ENCODE measurements around the gene C1QBP.

C1QBP gene, protein sequence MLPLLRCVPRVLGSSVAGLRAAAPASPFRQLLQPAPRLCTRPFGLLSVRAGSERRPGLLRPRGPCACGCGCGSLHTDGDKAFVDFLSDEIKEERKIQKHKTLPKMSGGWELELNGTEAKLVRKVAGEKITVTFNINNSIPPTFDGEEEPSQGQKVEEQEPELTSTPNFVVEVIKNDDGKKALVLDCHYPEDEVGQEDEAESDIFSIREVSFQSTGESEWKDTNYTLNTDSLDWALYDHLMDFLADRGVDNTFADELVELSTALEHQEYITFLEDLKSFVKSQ

DNA sequence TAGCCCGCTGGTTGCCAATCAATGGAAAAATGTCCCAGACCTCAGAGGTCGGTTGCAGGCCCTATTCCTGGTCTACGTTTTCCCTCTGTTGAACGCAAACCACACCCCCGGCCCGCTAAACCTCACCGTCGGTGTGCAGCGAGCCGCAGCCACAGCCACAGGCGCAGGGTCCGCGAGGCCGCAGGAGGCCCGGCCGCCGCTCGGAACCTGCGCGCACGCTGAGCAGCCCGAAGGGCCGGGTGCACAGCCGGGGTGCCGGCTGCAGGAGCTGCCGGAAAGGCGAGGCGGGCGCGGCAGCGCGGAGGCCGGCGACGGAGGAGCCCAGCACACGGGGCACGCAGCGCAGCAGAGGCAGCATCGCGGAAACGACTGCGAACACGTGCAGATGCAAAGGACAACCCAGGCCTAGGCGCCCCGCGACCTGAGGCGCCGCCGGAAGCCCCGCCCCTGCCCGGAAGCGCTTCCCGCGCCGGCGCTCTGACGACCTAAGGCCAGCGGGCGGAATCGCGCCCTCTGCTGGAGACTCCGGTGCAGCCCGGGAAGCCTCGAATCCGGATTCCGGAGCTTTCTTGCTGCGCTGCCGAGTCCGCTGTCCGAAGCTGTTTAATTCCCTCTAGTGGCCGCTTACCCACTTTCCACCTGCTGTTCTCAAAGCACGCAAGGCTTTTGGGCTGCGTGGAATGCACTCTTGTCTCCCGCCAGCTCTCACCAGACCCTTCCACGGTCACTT lies at the start of gene C1QBP:
TSS of gene C1QBP (minus strand) at position 440 of the 730 bp plus-strand sequence. CDS start at position 358, 82 bp downstream.
- peak; percentile 95 to 98 for DNase-seq
- peak; percentile 70 for TF ChIP-seq POLR2A (IDR thresholded peaks at IDR 0.05; ENCODE audit: low read length)
- no peak for TF ChIP-seq GATA1 (IDR thresholded peaks at IDR 0.05; ENCODE audit: low read depth, low read length)

DNA sequence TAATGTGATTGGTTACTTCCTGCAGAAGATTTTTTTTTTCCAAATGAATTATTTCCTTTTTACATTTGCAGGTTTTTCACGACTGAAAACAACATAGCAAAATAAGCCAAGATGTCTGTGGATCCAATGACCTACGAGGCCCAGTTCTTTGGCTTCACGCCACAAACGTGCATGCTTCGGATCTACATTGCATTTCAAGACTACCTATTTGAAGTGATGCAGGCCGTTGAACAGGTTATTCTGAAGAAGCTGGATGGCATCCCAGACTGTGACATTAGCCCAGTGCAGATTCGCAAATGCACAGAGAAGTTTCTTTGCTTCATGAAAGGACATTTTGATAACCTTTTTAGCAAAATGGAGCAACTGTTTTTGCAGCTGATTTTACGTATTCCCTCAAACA lies 49.8 kb upstream of the C1QBP start:
- TF ChIP-seq GATA1 (IDR thresholded peaks at IDR 0.05; ENCODE audit: low read depth, low read length): no peak
- no peak for TF ChIP-seq POLR2A (IDR thresholded peaks at IDR 0.05; ENCODE audit: low read length)

DNA sequence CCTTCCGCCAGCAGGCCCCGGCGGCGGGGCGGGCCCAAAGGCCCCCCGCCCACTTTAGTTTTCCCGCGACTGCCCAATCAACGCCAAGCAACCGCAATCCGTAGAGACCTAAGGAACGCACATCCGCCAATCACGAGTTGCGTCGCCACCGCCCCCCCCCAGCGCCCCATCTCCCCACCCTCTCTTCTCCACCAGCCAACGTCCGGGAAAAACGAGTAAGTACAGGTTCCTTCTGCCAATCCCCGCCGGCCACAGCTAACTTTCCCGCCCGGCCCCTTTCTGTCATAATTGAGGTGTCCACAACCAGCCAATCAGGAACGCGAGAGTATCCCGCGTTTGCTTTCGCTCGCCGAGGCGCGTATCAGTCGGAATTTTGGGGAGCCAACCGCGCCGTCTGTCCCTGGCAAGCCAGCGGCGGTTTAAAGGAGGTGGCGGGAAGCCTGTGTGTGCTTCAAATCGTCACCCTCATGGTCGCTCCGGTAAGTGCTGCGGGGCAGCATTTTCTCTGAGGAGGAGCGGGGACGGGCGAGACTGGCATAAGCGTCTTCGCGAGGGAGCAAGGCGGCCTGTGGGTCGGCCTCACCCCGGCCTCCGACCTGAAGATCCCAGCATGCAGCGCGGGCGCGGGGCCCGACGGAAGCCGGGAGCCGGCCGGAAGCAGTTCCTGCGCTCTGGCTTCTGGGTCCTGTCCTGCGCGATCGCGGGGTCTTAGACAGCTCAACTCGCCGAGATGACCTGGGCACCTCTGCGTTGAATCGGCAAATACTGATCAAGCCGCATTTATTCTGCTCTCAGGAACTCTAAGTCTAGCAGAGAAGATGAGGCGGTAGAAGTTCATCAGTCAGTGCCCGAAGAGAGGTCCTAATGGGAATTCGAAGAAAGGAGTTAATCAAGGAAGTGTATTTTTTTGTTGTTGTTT lies 47.5 kb upstream of the C1QBP start, which contains the start of gene MIS12:
TSS of gene MIS12 (plus strand) at position 361 of the 919 bp plus-strand sequence. CDS start 2,297 bp downstream, outside the sequence.
- DNase-seq: peak; percentile 99
- TF ChIP-seq GATA1 (IDR thresholded peaks at IDR 0.05; ENCODE audit: low read depth, low read length) (no peak), POLR2A (IDR thresholded peaks at IDR 0.05; ENCODE audit: low read length) (peak; percentile 95)

More for the DNA sequence above, 49.8 kb upstream of the C1QBP start:
- no peak for DNase-seq

DNA sequence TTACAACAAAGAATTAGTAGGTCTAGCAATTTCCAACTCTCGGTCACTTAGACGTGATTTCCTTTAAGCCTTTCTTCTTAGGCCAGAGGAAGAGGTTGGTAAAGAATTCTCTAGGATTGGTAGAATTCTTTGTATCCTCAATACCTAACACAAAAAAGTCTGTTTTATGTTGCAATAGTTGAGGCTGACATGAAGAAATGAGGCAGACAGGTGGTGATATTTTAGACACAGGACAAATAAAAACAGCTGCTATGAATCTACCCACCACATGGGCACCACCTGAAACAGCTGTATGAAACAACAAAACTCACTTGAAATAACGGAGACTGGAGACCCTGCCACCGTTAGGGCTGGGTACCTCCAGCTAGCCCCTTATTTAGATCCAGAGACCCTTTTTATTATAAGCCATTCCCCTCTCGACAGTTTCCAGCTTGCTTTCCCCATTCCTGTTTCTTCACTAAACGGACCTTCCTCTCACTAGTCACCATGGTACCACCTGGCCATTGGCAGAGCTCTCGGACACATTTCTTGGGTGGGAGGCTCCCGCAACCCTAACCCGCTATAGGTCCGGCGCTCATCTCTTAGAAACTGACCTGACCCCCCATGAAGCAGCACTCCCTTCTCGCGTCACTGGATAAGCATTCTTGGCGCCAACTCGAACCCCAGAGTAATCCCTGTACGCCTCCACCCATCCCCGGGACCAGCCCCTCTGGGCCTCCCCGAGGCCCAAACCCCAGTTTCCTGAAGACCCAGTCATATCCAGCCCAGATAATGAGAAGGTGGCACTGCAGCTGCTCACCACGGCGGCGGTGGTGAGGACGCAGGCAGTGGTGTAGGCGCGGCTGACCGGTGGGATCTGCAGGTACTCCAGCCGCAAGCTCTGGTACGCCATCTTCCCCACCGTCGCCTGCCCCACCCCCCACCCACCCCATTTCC lies 46.6 kb upstream of the C1QBP start, which contains the start of gene DERL2:
TSS of gene DERL2 (minus strand) at position 909 of the 936 bp plus-strand sequence. CDS start at position 892, 17 bp downstream.
- TF ChIP-seq GATA1 (IDR thresholded peaks at IDR 0.05; ENCODE audit: low read depth, low read length) (no peak), POLR2A (IDR thresholded peaks at IDR 0.05; ENCODE audit: low read length) (no peak)
- DNase-seq: peak; percentile 65 to 85

DNA sequence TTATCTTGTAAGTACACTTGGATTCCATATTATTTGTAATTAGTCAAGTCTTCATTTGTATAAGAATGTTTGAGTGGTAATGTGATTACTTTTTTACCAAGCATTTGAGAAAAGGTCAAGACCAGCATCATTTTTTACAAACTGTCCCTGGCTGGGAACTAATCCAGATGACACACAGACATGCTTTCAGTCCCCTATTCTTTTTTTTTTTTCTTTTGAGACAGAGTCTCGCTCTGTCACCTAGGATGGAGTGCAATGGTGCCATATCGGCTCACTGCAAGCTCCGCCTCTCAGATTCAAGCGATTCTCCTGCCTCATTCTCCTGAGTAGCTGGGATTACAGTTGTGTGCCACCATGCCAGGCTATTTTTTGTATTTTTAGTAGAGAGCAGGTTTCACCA lies 42.5 kb upstream of the C1QBP start:
- no peak for DNase-seq
- no peak for TF ChIP-seq POLR2A (IDR thresholded peaks at IDR 0.05; ENCODE audit: low read length)
- TF ChIP-seq GATA1 (IDR thresholded peaks at IDR 0.05; ENCODE audit: low read depth, low read length): no peak

DNA sequence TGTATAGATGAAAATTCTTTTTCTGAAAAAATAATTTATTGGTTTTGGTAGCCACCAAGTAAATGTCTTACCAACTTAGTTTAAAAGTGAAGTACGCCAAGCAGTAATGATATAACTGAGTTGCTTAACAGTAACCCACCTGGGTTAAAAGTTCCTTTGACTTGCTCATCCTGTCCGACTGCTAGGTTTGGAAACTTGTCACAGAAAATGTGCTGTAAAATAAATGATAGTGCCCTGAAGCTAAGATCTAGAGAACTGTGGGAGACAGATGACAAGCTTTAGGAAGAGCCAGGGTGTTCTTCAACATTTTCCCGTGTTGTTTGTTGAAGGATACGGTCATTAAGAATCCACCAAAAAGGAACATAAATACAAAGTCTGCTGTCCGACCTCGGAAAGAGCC lies 42.0 kb upstream of the C1QBP start:
- TF ChIP-seq POLR2A (IDR thresholded peaks at IDR 0.05; ENCODE audit: low read length) (no peak), GATA1 (IDR thresholded peaks at IDR 0.05; ENCODE audit: low read depth, low read length) (no peak)
- no peak for DNase-seq

DNA sequence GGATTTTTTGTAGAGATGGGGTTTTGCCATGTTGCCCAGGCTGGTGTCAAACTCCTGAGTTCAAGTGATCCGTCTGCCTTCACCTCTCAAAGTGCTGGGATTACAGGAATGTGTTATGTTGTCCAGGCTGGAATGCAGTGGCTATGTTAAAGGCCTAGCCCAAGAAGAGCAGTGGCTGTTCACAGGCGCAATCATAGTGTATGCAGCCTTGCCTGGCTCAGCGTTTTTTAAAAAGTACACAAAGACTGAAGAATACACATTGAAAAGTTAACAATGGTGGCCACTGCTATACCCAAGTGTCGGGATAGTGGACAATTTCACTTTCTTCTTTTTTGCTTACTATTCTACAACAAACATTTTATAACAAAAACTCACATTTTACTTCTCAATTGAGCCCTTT lies 40.0 kb upstream of the C1QBP start:
- DNase-seq: no peak
- TF ChIP-seq POLR2A (IDR thresholded peaks at IDR 0.05; ENCODE audit: low read length) (no peak), GATA1 (IDR thresholded peaks at IDR 0.05; ENCODE audit: low read depth, low read length) (no peak)

DNA sequence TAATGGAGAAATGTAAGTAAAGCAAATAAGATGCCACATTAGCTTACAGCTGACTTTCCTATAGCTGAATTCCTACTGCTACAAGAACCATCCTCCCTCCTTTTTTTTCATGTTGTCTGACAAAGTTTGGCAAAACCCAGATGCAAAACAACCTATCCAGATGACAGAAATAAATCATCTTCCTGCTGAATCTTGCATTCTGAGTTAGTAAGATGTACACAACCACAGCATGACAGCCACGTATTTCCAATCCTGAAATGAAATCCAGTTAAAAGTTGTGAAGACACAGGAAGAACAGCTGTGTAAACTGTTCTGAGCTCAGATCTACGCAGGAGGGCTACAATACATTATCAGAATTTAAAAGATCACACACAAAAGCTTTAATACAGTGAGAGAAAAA lies 35.0 kb upstream of the C1QBP start:
- no peak for DNase-seq
- no peak for TF ChIP-seq POLR2A (IDR thresholded peaks at IDR 0.05; ENCODE audit: low read length)
- no peak for TF ChIP-seq GATA1 (IDR thresholded peaks at IDR 0.05; ENCODE audit: low read depth, low read length)

DNA sequence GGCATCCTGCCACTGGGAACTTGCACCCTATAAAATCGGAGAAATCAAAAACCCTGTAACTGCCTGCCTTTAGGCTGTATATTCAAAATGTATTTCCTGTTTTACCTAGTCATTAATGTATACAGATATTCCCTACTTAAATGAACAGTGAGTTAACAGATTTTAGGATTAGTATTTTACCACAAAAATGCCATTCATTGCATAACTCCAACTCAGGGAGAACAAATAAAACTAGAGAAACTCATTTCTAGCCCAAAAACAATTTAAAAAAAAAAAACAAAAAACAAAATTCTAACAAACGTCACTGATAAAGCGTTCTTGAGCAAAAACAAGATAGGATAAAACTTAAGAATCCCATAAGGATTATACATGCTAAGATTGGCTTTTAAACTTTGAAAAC lies 33.6 kb upstream of the C1QBP start:
- DNase-seq: no peak
- peak; percentile 5 for TF ChIP-seq POLR2A (IDR thresholded peaks at IDR 0.05; ENCODE audit: low read length)
- TF ChIP-seq GATA1 (IDR thresholded peaks at IDR 0.05; ENCODE audit: low read depth, low read length): no peak

DNA sequence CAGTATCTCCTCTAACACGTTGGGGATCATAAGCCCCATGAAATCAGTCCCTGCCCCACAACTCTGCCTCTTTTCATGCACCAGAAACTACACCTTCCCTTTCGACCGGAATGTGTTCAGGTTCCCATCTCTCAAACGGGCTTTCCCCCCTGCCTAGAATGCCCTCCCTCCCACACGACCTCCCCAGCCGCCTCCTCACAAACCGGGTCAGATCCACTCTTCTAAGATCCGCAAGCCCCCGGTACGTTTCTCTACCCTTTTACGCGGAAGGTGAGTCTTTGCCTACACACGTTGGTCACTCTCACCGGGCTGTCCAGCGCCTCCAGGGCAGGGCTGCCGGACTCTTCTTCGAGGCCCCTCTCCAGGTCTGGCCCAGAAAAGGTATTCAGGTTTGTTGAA lies 29.1 kb upstream of the C1QBP start:
- TF ChIP-seq POLR2A (IDR thresholded peaks at IDR 0.05; ENCODE audit: low read length): no peak
- TF ChIP-seq GATA1 (IDR thresholded peaks at IDR 0.05; ENCODE audit: low read depth, low read length): no peak
- peak; percentile 44 to 57 for DNase-seq

DNA sequence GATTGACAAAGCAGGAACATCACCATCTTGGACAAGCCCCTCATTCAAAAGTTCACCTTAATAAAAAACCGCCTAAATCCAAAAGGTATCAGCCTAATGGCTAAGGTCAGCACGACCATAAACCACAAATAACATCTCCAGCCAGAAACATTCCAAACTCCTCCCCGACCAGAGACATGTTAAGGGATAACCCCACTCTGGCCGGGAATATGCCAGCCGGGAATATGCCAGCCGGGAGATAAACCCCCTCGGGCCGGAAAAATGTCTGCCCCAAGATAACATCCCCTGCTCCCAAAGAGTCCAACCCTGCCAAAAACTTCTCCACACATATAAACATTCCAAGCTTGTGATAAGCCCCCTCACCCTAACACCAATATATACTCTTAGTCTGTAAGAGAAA lies 28.5 kb upstream of the C1QBP start:
- TF ChIP-seq GATA1 (IDR thresholded peaks at IDR 0.05; ENCODE audit: low read depth, low read length): no peak
- TF ChIP-seq POLR2A (IDR thresholded peaks at IDR 0.05; ENCODE audit: low read length): no peak
- no peak for DNase-seq

DNA sequence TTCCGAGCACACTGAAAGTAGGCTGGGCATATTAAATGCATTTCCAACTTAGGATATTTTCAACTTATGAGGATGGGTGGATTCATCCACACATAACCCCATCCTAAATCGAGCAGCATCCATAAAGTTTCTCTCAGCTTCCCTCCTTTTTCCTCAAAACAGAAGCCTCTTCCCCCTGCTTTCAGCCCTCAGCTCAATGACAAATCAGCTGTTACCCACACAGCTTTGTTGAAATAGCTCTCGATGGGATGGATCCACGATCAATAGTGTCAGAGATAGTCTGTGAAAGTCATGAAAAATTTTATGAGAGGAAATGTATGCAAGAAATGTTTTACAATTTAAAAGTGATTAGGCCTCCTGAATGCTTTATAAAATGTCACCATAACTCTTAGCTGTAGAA lies 27.3 kb upstream of the C1QBP start:
- no peak for TF ChIP-seq POLR2A (IDR thresholded peaks at IDR 0.05; ENCODE audit: low read length)
- TF ChIP-seq GATA1 (IDR thresholded peaks at IDR 0.05; ENCODE audit: low read depth, low read length): no peak
- DNase-seq: no peak
